HEK293T (cell line): ENCODE data around the gene TRPT1.

ENCODE experiments used
- CTCF ChIA-PET: fragments of 350-600 bp; formaldehyde crosslinking; extraction: SDS; loops from one replicate; lab custom pipeline; 2021; ENCODE audit warnings: antibody characterized with exemption, inconsistent platforms; lab: Yijun Ruan, JAX
- POLR2A ChIA-PET: fragments of 350-600 bp; formaldehyde crosslinking; extraction: SDS; loops from one replicate; lab custom pipeline; 2020; ENCODE audit warnings: antibody characterized with exemption, inconsistent platforms; lab: Yijun Ruan, JAX
- DNase-seq: peaks from one replicate; pipeline ENCODE4 v3.0.0; 2012; ENCODE audit warnings: mixed read lengths; ENCODE audit errors: extremely low spot score
- ARNT ChIP-seq: fragments of 450-650 bp; IDR thresholded peaks from 2 replicates; pipeline ENCODE4 v1.6.1; 2017; ENCODE audit warnings: mild to moderate bottlenecking
- BHLHE40 ChIP-seq: fragments of 450-650 bp; IDR thresholded peaks from 2 replicates; pipeline ENCODE4 v1.6.1; 2016; ENCODE audit warnings: mild to moderate bottlenecking, moderate library complexity, borderline replicate concordance
- CTBP1 ChIP-seq: fragments of 450-650 bp; IDR thresholded peaks from 2 replicates; pipeline ENCODE4 v1.6.1; 2016; ENCODE audit warnings: borderline replicate concordance
- ELF4 ChIP-seq: fragments of 450-650 bp; IDR thresholded peaks from 2 replicates; pipeline ENCODE4 v1.6.1; 2017; ENCODE audit warnings: antibody characterized with exemption
- FOXA1 ChIP-seq: fragments of 450-650 bp; IDR thresholded peaks from 2 replicates; pipeline ENCODE4 v1.6.1; 2016; ENCODE audit warnings: mild to moderate bottlenecking
- FOXK2 ChIP-seq: fragments of 450-650 bp; IDR thresholded peaks from 2 replicates; pipeline ENCODE4 v1.6.1; 2016; ENCODE audit warnings: mild to moderate bottlenecking
- FOXM1 ChIP-seq: fragments of 450-650 bp; IDR thresholded peaks from 2 replicates; pipeline ENCODE4 v1.6.1; 2017; ENCODE audit warnings: mild to moderate bottlenecking, borderline replicate concordance
- HDGF ChIP-seq: fragments of 450-650 bp; IDR thresholded peaks from 2 replicates; pipeline ENCODE4 v1.6.1; 2017; ENCODE audit warnings: antibody characterized with exemption, borderline replicate concordance
- L3MBTL2 ChIP-seq: fragments of 450-650 bp; conservative IDR thresholded peaks from 2 replicates; pipeline ENCODE4 v1.6.1; 2016; ENCODE audit warnings: mild to moderate bottlenecking
- LEF1 ChIP-seq: fragments of 450-650 bp; IDR thresholded peaks from 2 replicates; pipeline ENCODE4 v1.6.1; 2017; ENCODE audit warnings: mild to moderate bottlenecking, borderline replicate concordance
- NFRKB ChIP-seq: fragments of 450-650 bp; IDR thresholded peaks from 2 replicates; pipeline ENCODE4 v1.6.1; 2016; ENCODE audit warnings: mild to moderate bottlenecking, moderate library complexity
- PKNOX1 ChIP-seq: fragments of 450-650 bp; IDR thresholded peaks from 2 replicates; pipeline ENCODE4 v1.6.1; 2016
- SP1 ChIP-seq: fragments of 450-650 bp; IDR thresholded peaks from 2 replicates; pipeline ENCODE4 v1.6.1; 2017
- SUZ12 ChIP-seq: fragments of 450-650 bp; IDR thresholded peaks from 2 replicates; pipeline ENCODE4 v1.6.1; 2016; ENCODE audit warnings: mild to moderate bottlenecking
- TARDBP ChIP-seq: fragments of 450-650 bp; IDR thresholded peaks from 2 replicates; pipeline ENCODE4 v1.6.1; 2016
- ZNF384 ChIP-seq: fragments of 450-650 bp; IDR thresholded peaks from 2 replicates; pipeline ENCODE4 v1.6.1; 2016

Gene TRPT1

GRCh38 chr11:64183890-64184289 lies 42.1 kb downstream of the TRPT1 start:
- TF ChIP-seq PKNOX1 (no peak), LEF1 (no peak), ARNT (no peak), TARDBP (no peak), BHLHE40 (no peak), HDGF (no peak), ZNF384 (no peak), SUZ12 (no peak), L3MBTL2 (no peak), CTBP1 (no peak), FOXK2 (no peak), FOXM1 (no peak)
- no peak for DNase-seq
- ChIA-PET CTCF (no interaction called here), POLR2A (interaction anchor here (1.2 to 2.5 kb wide), 5 partner anchors 9 to 85 kb away, joined by 3 to 27 read pairs (median 4); partner anchors contain the start of gene MACROD1)

GRCh38 chr11:64181506-64182411 lies 44.2 kb downstream of the TRPT1 start:
- CTCF ChIA-PET, result interaction anchor here (0.6 to 0.7 kb wide), 2 partner anchors 68 to 143 kb away, joined by 3 read pairs; no protein-coding TSS in a partner anchor
- DNase-seq, result peak; percentile 79
- TF ChIP-seq SUZ12 (no peak), ZNF384 (no peak), SP1 (no peak), CTBP1 (no peak), LEF1 (no peak), FOXM1 (no peak), TARDBP (no peak), L3MBTL2 (peak; percentile 58)
- POLR2A ChIA-PET, result interaction anchor here (0.7 to 2.6 kb wide), 10 partner anchors 12 to 136 kb away, joined by 3 to 20 read pairs (median 4); partner anchors contain the start of genes MACROD1, NUDT22, PRDX5 and TRPT1

DNA sequence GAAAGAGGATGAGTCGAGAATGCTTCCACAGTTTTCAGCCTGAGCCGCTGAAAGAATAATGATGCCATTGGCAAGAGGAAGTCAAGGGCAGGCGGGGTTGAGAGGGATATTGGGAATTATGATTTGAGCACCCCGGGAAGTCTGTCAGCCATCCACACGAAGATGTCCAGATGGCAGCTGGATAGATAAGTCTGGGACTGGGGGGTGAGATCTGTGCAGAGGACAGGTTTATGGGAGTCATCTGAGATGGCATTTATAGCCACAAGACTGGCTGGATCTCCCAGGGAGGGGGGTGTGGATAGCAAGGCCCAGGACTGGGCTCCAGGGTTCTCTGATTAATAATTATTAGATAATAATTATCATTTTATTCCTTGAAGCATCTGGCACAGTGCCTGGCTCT lies 45.1 kb downstream of the TRPT1 start:
- POLR2A ChIA-PET, result interaction anchor here (1.1 to 2.6 kb wide), 6 partner anchors 14 to 89 kb away, joined by 3 to 20 read pairs (median 4); partner anchors contain the start of gene MACROD1
- TF ChIP-seq FOXM1 (no peak), FOXK2 (no peak), FOXA1 (no peak), BHLHE40 (no peak), CTBP1 (no peak), ARNT (no peak), TARDBP (no peak), SUZ12 (no peak), PKNOX1 (no peak), HDGF (no peak)
- CTCF ChIA-PET, result no interaction called here
- no peak for DNase-seq

DNA sequence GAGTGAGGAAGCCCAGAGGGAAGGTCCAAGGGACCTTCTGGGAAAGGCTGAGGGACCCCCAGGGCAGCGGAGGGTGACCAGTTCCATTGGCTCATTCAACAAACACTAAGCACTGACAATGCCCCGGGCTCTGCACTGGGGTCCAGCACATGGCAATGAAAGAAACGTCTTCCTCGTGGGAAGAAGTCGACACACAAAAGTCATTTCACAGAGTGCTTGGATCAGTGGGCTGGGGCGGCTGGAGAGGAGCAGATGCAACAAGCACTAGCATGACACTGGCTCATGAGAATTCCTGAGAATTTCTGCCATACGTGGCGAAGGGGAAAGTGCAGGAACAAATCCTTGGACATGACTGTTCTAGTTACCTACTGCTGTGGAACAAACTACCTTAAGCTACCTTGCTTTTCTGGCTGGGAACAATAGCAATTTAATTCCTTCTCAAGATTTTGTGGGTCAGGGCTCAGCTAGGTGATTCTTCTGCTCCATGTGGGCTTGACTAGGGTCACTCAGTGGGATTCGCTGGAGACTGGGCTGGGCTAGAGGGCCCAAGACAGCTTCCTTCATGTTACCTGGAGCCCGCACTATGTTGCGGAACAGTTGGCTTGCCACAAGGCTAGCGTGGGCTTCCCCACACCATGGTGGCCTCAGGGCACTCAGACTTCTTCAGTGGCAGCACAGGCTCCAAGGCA lies 46.9 kb downstream of the TRPT1 start:
- DNase-seq, result no peak
- ChIA-PET POLR2A (interaction anchor here (0.8 kb wide), 1 partner anchor 1484 kb away, joined by 3 read pairs; the partner anchor contains the start of gene RELA), CTCF (no interaction called here)
- TF ChIP-seq FOXA1 (no peak), ARNT (no peak), SP1 (no peak), TARDBP (no peak), HDGF (no peak), FOXM1 (no peak), ELF4 (no peak), FOXK2 (no peak)

GRCh38 chr11:64178203-64178602 lies 47.8 kb downstream of the TRPT1 start:
- TF ChIP-seq ARNT (no peak), NFRKB (no peak), SP1 (no peak), ELF4 (no peak), FOXK2 (no peak), CTBP1 (no peak), FOXA1 (no peak), SUZ12 (no peak), L3MBTL2 (no peak), ZNF384 (no peak)
- POLR2A ChIA-PET, result interaction anchor here (0.9 kb wide), 1 partner anchor 8 kb away, joined by 3 read pairs; no protein-coding TSS in a partner anchor
- no peak for DNase-seq
- CTCF ChIA-PET, result no interaction called here

DNA sequence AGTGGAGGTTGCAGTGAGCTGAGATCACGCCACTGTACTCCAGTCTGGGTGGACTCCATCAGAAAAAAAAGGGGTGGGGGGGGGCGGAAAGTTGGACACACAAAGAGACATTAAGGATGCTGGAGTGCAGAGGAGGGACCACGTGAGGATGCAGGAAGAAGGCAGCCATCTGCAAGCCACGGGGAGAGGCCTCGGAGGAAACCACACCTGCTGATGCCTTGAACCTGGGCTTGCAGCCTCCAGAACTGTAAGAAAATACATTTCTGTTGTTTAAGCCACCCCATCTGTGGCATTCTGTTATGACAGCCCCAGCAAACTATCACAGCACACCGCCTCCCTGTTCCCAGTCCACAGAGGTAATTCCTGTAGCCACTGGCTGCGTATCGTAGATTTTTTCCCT lies 49.2 kb downstream of the TRPT1 start:
- CTCF ChIA-PET, result no interaction called here
- POLR2A ChIA-PET, result interaction anchor here (1.8 kb wide), 1 partner anchor 11 kb away, joined by 4 read pairs; the partner anchor contains the start of gene MACROD1
- TF ChIP-seq L3MBTL2 (no peak), BHLHE40 (no peak), HDGF (no peak), FOXM1 (no peak), FOXK2 (no peak), FOXA1 (no peak), TARDBP (no peak)
- DNase-seq, result no peak
